ENCODE data around the gene CBX5. TPM values are rescaled to one million over a fixed set of nuclear protein-coding genes. Genes with fewer than 3 reads are reported as not detected.
A peak's percentile ranks its signal among the peaks of the same experiment; 100 is the strongest.
"Not testable (repeated sequence)": the region's sequence is repeated elsewhere in the genome, so short reads cannot be mapped to it uniquely, and the experiment has no call there.

CBX5 gene
- total and polyA plus RNA-seq, 9 donors: 14.3 to 119 (median 94.1) TPM

GRCh38 chr12:54321363-54321762 lies 41.4 kb upstream of the CBX5 start:
- H3K4me1 ChIP-seq (ENCODE audit: insufficient read depth): peaks cover 2% of the 10 kb centered on the region

GRCh38 chr12:54312309-54312708 lies 32.4 kb upstream of the CBX5 start:
- H3K27ac ChIP-seq; H3K4me1 ChIP-seq (ENCODE audit: insufficient read depth); H3K36me3 ChIP-seq; H3K27me3 ChIP-seq; H3K4me3 ChIP-seq; DNase-seq; intact Hi-C loops (cut with DNase I); H3K9me3 ChIP-seq: not testable (repeated sequence)
- 82 to 94% (median 86%) methylated on average over 7 of the region's 7 CpGs for WGBS, 3 donors

More at GRCh38 chr12:54321363-54321762, 41.4 kb upstream of the CBX5 start:
- no peak overlapping the region for H3K27ac ChIP-seq
- no peaks in the 10 kb centered on the region for H3K36me3 ChIP-seq
- 84 to 90% (median 86%) methylated on average over 5 of the region's 5 CpGs for WGBS, 3 donors
- no peak for TF ChIP-seq CTCF (IDR thresholded peaks at IDR 0.05)
- no peak for DNase-seq
- no peaks in the 10 kb centered on the region for H3K9me3 ChIP-seq
- intact Hi-C loops (cut with DNase I): loop anchor here in 1 of 4 donors (10.0 kb wide), 1 partner anchor 67 kb away; no protein-coding TSS in a partner anchor
- no peak overlapping the region for H3K4me3 ChIP-seq
- no peaks in the 10 kb centered on the region for H3K27me3 ChIP-seq

GRCh38 chr12:54311051-54311450 lies 31.1 kb upstream of the CBX5 start:
- 58 to 62% (median 59%) methylated on average over 2 of the region's 2 CpGs for WGBS, 3 donors
- Histone ChIP-seq H3K36me3 (no peaks in the 10 kb centered on the region), H3K4me3 (no peak overlapping the region), H3K27me3 (no peaks in the 10 kb centered on the region), H3K4me1 (ENCODE audit: insufficient read depth) (no peaks in the 10 kb centered on the region), H3K9me3 (no peaks in the 10 kb centered on the region), H3K27ac (no peak overlapping the region)
- DNase-seq: no peak
- intact Hi-C loops (cut with DNase I): no loop called here
- TF ChIP-seq EP300 (IDR thresholded peaks at IDR 0.05): no peak
- no peak for TF ChIP-seq CTCF (IDR thresholded peaks at IDR 0.05)
- TF ChIP-seq POLR2A (IDR thresholded peaks at IDR 0.05): no peak

- DNase-seq: peak in 4 of 5 donors; percentile 18 to 63 (median 46)
- TF ChIP-seq POLR2A (IDR thresholded peaks at IDR 0.05) (no peak), CTCF (IDR thresholded peaks at IDR 0.05) (no peak), EP300 (IDR thresholded peaks at IDR 0.05) (no peak)
- 67 to 75% (median 70%) methylated on average over 8 of the region's 8 CpGs for WGBS, 3 donors
- Histone ChIP-seq H3K27me3 (no peaks in the 10 kb centered on the region), H3K36me3 (no peaks in the 10 kb centered on the region), H3K4me3 (no peak overlapping the region), H3K27ac (no peak overlapping the region), H3K4me1 (ENCODE audit: insufficient read depth) (no peaks in the 10 kb centered on the region), H3K9me3 (no peaks in the 10 kb centered on the region)
- intact Hi-C loops (cut with DNase I): no loop called here
These were observed 27.2 kb upstream of the CBX5 start for GRCh38 chr12:54306925-54307741.

- intact Hi-C loops (cut with DNase I): no loop called here
- peak in 2 of 5 donors; percentile 49 to 50 for DNase-seq
- Histone ChIP-seq H3K27ac (no peak overlapping the region), H3K4me1 (ENCODE audit: insufficient read depth) (no peaks in the 10 kb centered on the region), H3K9me3 (no peaks in the 10 kb centered on the region), H3K27me3 (no peaks in the 10 kb centered on the region), H3K36me3 (no peaks in the 10 kb centered on the region), H3K4me3 (no peak overlapping the region)
- WGBS, 3 donors: 19 to 24% (median 20%) methylated on average over 12 of the region's 12 CpGs
- TF ChIP-seq POLR2A (IDR thresholded peaks at IDR 0.05) (no peak), EP300 (IDR thresholded peaks at IDR 0.05) (no peak), CTCF (IDR thresholded peaks at IDR 0.05) (no peak)
These were observed 24.4 kb upstream of the CBX5 start for GRCh38 chr12:54304187-54304810.

Measured in ovary (tissue), 9 donors.